Measurements from ENCODE around the gene NPC2.

Gene NPC2

GRCh38 chr14:74518221-74518620 lies 25.1 kb upstream of the NPC2 start:
- no peak for DNase-seq

- no peak for DNase-seq
Observed at GRCh38 chr14:74517731-74518130, 24.6 kb upstream of the NPC2 start.

- no peak for DNase-seq
Observed at GRCh38 chr14:74516451-74517160, 23.5 kb upstream of the NPC2 start.

GRCh38 chr14:74515891-74516412 lies 22.8 kb upstream of the NPC2 start:
- DNase-seq, result no peak

- DNase-seq, result peak in 1 of 2 donors; percentile 52
Observed at GRCh38 chr14:74514471-74514941, 21.4 kb upstream of the NPC2 start.

- DNase-seq, result no peak
Observed at GRCh38 chr14:74511966-74512830, 19.1 kb upstream of the NPC2 start.

- DNase-seq, result peak; percentile 48 to 53
Observed at GRCh38 chr14:74510959-74511409, 17.9 kb upstream of the NPC2 start.

GRCh38 chr14:74510223-74510931 lies 17.3 kb upstream of the NPC2 start:
- no peak for DNase-seq

GRCh38 chr14:74509587-74510222 lies 16.6 kb upstream of the NPC2 start:
- no peak for DNase-seq

GRCh38 chr14:74508844-74509428 lies 15.8 kb upstream of the NPC2 start:
- no peak for DNase-seq

GRCh38 chr14:74508292-74508731 lies 15.2 kb upstream of the NPC2 start:
- DNase-seq, result no peak

- no peak for DNase-seq
Observed at GRCh38 chr14:74507840-74508239, 14.7 kb upstream of the NPC2 start.

- no peak for DNase-seq
Observed at GRCh38 chr14:74507085-74507484, 14.0 kb upstream of the NPC2 start.

GRCh38 chr14:74506411-74506851 lies 13.3 kb upstream of the NPC2 start:
- DNase-seq, result no peak

- no peak for DNase-seq
Observed at GRCh38 chr14:74505831-74506230, 12.7 kb upstream of the NPC2 start.

- no peak for DNase-seq
Observed at GRCh38 chr14:74504874-74505720, 12.0 kb upstream of the NPC2 start.

- no peak for DNase-seq
Observed at GRCh38 chr14:74504412-74504811, 11.3 kb upstream of the NPC2 start.

GRCh38 chr14:74503938-74504335 lies 10.8 kb upstream of the NPC2 start:
- DNase-seq, result no peak

- DNase-seq, result no peak
Observed at GRCh38 chr14:74503291-74503937, 10.3 kb upstream of the NPC2 start.

GRCh38 chr14:74502236-74503019 lies 9.3 kb upstream of the NPC2 start:
- DNase-seq, result peak in 1 of 2 donors; percentile 37

All from inflammatory macrophage treated with lipopolysaccharide for 1 hour (primary cell).